HG02943 (cell line): ENCODE data around the gene SPEM3.
"Not testable (repeated sequence)": the region's sequence is repeated elsewhere in the genome, so short reads cannot be mapped to it uniquely, and the experiment has no call there.

Source experiments
- ATAC-seq: cut with Tn5 transposase; IDR thresholded peaks from one replicate; pipeline ENCODE4 v1.9.1; 2021; ENCODE audit warnings: mild to moderate bottlenecking, low read depth, moderate library complexity; ENCODE audit not compliant: unreplicated experiment

The SPEM3 gene

GRCh38 chr17:7468290-7468689 is 39.6 kb downstream of the SPEM3 start:
- no peak for ATAC-seq

- ATAC-seq = no peak
Measured at GRCh38 chr17:7468804-7469389, 40.2 kb downstream of the SPEM3 start.

GRCh38 chr17:7469843-7470242 is 41.2 kb downstream of the SPEM3 start:
- ATAC-seq = not testable (repeated sequence)

- not testable (repeated sequence) for ATAC-seq
Measured at GRCh38 chr17:7470457-7470973, 41.9 kb downstream of the SPEM3 start.

GRCh38 chr17:7471729-7472128 is 43.1 kb downstream of the SPEM3 start:
- ATAC-seq = no peak

- not testable (repeated sequence) for ATAC-seq
Measured at GRCh38 chr17:7474767-7475166, 46.1 kb downstream of the SPEM3 start.

- no peak for ATAC-seq
Measured at GRCh38 chr17:7475764-7476422, 47.2 kb downstream of the SPEM3 start.

GRCh38 chr17:7476494-7476893 is 47.8 kb downstream of the SPEM3 start:
- no peak for ATAC-seq

- no peak for ATAC-seq
Measured at GRCh38 chr17:7476951-7477350, 48.3 kb downstream of the SPEM3 start.

- ATAC-seq = no peak
Measured at GRCh38 chr17:7477392-7478275, 49.0 kb downstream of the SPEM3 start.

GRCh38 chr17:7478276-7479212 is 49.9 kb downstream of the SPEM3 start:
- no peak for ATAC-seq

- no peak for ATAC-seq
Measured at GRCh38 chr17:7479213-7480088, 50.8 kb downstream of the SPEM3 start, which contains the start of gene ZBTB4. TSS of gene ZBTB4 (minus strand) at chr17:7479631. CDS start at chr17:7466801, 12,830 bp downstream.

GRCh38 chr17:7480089-7480384 is 51.4 kb downstream of the SPEM3 start:
- no peak for ATAC-seq

GRCh38 chr17:7481275-7481674 is 52.6 kb downstream of the SPEM3 start, which contains the start of gene SLC35G6:
TSS of gene SLC35G6 (plus strand) at chr17:7481446. CDS start at chr17:7481517, 71 bp downstream.
- not testable (repeated sequence) for ATAC-seq

GRCh38 chr17:7481842-7482741 is 53.4 kb downstream of the SPEM3 start:
- not testable (repeated sequence) for ATAC-seq
